Neuronal stem cell (in vitro differentiated cells): ENCODE results near the gene GTF2H3.

ENCODE experiments used
- DNase-seq: peaks from one replicate; pipeline ENCODE4 v3.0.0-alpha.2; 2013; ENCODE audit warnings: low spot score
- H2AFZ ChIP-seq: one replicate; pipeline ENCODE4 v1.6.1; 2013; ENCODE audit warnings: mild to moderate bottlenecking, low read length, inconsistent platforms
- H2AK5ac ChIP-seq: 2 replicates; pipeline ENCODE4 v1.6.1; 2013; ENCODE audit warnings: low read depth, mild to moderate bottlenecking, inconsistent platforms, low read length, moderate library complexity, mixed read lengths
- H2BK120ac ChIP-seq: 2 replicates; pipeline ENCODE4 v1.6.1; 2013; ENCODE audit warnings: low read depth, mild to moderate bottlenecking, inconsistent platforms, low read length, moderate library complexity, mixed read lengths
- H2BK12ac ChIP-seq: one replicate; pipeline ENCODE4 v1.6.1; 2013; ENCODE audit warnings: low read length, inconsistent platforms
- H2BK15ac ChIP-seq: 2 replicates; pipeline ENCODE4 v1.6.1; 2013; ENCODE audit warnings: mild to moderate bottlenecking, low read length, inconsistent platforms, mixed read lengths
- H2BK5ac ChIP-seq: one replicate; pipeline ENCODE4 v1.6.1; 2013; ENCODE audit warnings: inconsistent platforms, mild to moderate bottlenecking, low read length, moderate library complexity
- H3K14ac ChIP-seq: one replicate; pipeline ENCODE4 v1.6.1; 2013; ENCODE audit warnings: low read length, inconsistent platforms
- H3K18ac ChIP-seq: 2 replicates; pipeline ENCODE4 v1.6.1; 2013; ENCODE audit warnings: low read length, inconsistent platforms
- H3K23ac ChIP-seq: 2 replicates; pipeline ENCODE4 v1.6.1; 2013; ENCODE audit warnings: low read depth, mild to moderate bottlenecking, mixed read lengths, low read length, inconsistent platforms; ENCODE audit not compliant: poor library complexity
- H3K27ac ChIP-seq: replicated peaks from 3 replicates; pipeline ENCODE4 v1.5.1; 2013; ENCODE audit warnings: low read length, inconsistent platforms
- H3K27me3 ChIP-seq, 3 experiments: 2 replicates each; pipeline ENCODE4 v1.6.1; 2013; ENCODE audit warnings: low read length in 3 of 3, mild to moderate bottlenecking in 2 of 3, inconsistent platforms in 1 of 3, low read depth in 1 of 3, mixed read lengths in 1 of 3, moderate library complexity in 1 of 3; ENCODE audit not compliant: control insufficient read depth in 3 of 3, insufficient read depth in 3 of 3
- H3K36me3 ChIP-seq, 2 donors: replicated peaks in 1 of 2; 2 replicates each; pipeline ENCODE4 v1.6.1; 2013; ENCODE audit warnings: low read length in 2 of 2; ENCODE audit not compliant: control insufficient read depth in 2 of 2, insufficient read depth in 2 of 2
- H3K4ac ChIP-seq: 2 replicates; pipeline ENCODE4 v1.6.1; 2013; ENCODE audit warnings: inconsistent platforms, mild to moderate bottlenecking, low read length, moderate library complexity
- H3K4me1 ChIP-seq, 2 donors: 1 replicate in 1 of 2; 2 replicates in 1 of 2; pipeline ENCODE4 v1.6.1; 2013; ENCODE audit warnings: low read length in 2 of 2, low read depth in 1 of 2; ENCODE audit not compliant: control insufficient read depth in 2 of 2, insufficient read depth in 1 of 2
- H3K4me2 ChIP-seq: one replicate; pipeline ENCODE4 v1.6.1; 2013; ENCODE audit warnings: mild to moderate bottlenecking, low read length, inconsistent platforms; ENCODE audit not compliant: insufficient read depth, poor library complexity, severe bottlenecking
- H3K4me3 ChIP-seq, 2 donors: 2 replicates each; pipeline ENCODE4 v1.5.1; 2013; ENCODE audit warnings: low read length in 2 of 2, mild to moderate bottlenecking in 2 of 2, inconsistent platforms in 1 of 2, moderate library complexity in 1 of 2
- H3K79me1 ChIP-seq: one replicate; pipeline ENCODE4 v1.6.1; 2013; ENCODE audit warnings: low read depth, mild to moderate bottlenecking, inconsistent platforms, low read length, moderate library complexity
- H3K9ac ChIP-seq: one replicate; pipeline ENCODE4 v1.6.1; 2013; ENCODE audit warnings: mild to moderate bottlenecking, low read depth, low read length, inconsistent platforms; ENCODE audit not compliant: poor library complexity
- H3K9me3 ChIP-seq, 2 donors: replicated peaks in 1 of 2; 2 replicates each; pipeline versions ENCODE3 to v1.6.1; 2013; ENCODE audit warnings: low read length in 2 of 2, mild to moderate bottlenecking in 2 of 2, inconsistent platforms in 1 of 2, low read depth in 1 of 2, mixed read lengths in 1 of 2, moderate library complexity in 1 of 2; ENCODE audit not compliant: control insufficient read depth in 2 of 2, insufficient read depth in 1 of 2
- H4K8ac ChIP-seq: one replicate; pipeline ENCODE4 v1.6.1; 2013; ENCODE audit warnings: low read depth, mild to moderate bottlenecking, inconsistent platforms, low read length, moderate library complexity
- H4K91ac ChIP-seq: one replicate; pipeline ENCODE4 v1.6.1; 2013; ENCODE audit warnings: low read length, low read depth, mild to moderate bottlenecking, inconsistent platforms; ENCODE audit not compliant: poor library complexity
- WGBS, 2 donors: extraction: QIAGEN DNeasy Blood & Tissue Kit; methylation state at CpG; one replicate each; pipeline ENCODE4 v1.1.7; 2013; ENCODE audit warnings: missing lambda C conversion rate in 2 of 2, mixed read lengths in 1 of 2; ENCODE audit not compliant: insufficient read length in 2 of 2, insufficient replicate concordance in 1 of 2; ENCODE audit errors: extremely low coverage in 2 of 2; 5-methylcytosine and 5-hydroxymethylcytosine counted together

Gene GTF2H3

DNA sequence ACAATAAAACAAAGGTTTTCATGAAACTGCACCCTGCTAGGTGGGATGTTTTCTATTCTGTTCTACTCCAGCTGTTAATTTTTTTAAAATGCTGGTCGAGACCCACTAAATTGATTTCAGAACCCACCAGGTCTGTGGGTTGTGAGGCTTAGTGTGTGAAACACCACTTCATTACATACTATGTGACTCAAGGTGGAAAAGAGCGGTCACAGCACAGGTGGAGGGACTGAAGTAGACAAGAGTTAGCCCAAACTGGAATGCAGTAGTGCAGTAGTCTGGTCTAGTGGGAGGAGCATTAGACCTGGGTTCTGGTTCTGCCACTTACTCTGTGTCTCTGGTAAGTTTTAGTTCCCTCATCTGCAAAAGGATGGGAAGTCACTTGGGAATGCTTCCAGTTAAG is 19.5 kb upstream of the GTF2H3 start:
- no peaks in the 10 kb centered on the region for H3K4me1 ChIP-seq
- H3K18ac ChIP-seq: no peak overlapping the region
- H3K23ac ChIP-seq: no peak overlapping the region
- no peak overlapping the region for H4K8ac ChIP-seq
- no peaks in the 10 kb centered on the region for H3K9me3 ChIP-seq
- DNase-seq: no peak
- no peak overlapping the region for H2BK12ac ChIP-seq
- no peak overlapping the region for H3K4me3 ChIP-seq
- no peaks in the 10 kb centered on the region for H3K79me1 ChIP-seq
- H2BK120ac ChIP-seq: no peak overlapping the region
- WGBS, 2 donors: no CpG with 5 or more reads among the region's 2 CpGs
- no peak overlapping the region for H3K4me2 ChIP-seq
- no peak overlapping the region for H3K27ac ChIP-seq
- H2AK5ac ChIP-seq: no peak overlapping the region
- no peak overlapping the region for H4K91ac ChIP-seq
- no peaks in the 10 kb centered on the region for H3K27me3 ChIP-seq
- peaks cover 59 to 95% of the 10 kb centered on the region in 2 donors for H3K36me3 ChIP-seq
- no peak overlapping the region for H3K4ac ChIP-seq
- H3K14ac ChIP-seq: no peak overlapping the region
- no peak overlapping the region for H3K9ac ChIP-seq
- H2BK5ac ChIP-seq: no peak overlapping the region
- H2BK15ac ChIP-seq: no peak overlapping the region
- no peak overlapping the region for H2AFZ ChIP-seq

DNA sequence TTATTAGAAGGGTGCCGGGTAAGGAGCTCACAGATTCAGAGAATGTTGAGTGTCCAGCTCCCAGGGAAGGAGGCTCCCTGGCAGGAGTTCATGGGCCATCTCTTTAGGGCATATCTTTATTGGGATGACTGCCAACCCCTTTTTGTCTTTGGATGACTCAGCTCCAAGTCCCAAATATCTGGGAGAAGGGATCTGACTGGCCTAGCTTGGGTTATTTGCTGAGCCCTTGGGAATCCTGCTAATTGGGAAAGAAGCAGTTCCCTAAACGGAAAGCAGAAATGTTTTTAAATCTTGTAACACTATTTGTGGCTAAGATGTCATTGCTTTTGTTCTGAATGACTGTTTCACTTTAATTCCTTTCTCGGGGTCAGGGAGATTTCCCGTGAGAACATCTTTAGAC is 19.1 kb upstream of the GTF2H3 start:
- H2BK5ac ChIP-seq: no peak overlapping the region
- WGBS, 2 donors: no CpG with 5 or more reads among the region's 4 CpGs
- H3K36me3 ChIP-seq: peaks cover 56 to 95% of the 10 kb centered on the region in 2 donors

DNA sequence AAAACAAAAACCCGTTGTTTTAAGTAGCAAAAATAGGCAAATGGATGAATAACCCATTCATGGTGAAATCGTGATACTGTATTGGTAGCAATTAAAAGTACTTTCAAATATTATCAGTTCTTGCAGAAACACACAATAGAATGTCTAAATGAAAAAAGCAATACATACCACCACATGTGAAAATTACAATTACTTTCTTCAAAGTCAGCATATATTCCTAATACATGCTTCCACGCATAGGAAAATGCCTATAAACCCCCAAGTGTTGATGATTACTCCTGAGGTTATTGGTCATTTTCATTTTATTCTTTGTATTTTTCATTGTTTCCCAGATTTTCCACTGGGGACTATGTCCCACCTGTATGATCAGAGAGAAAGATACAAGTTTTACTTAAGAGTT is 16.5 kb upstream of the GTF2H3 start:
- Histone ChIP-seq H2AK5ac (no peak overlapping the region), H2BK5ac (no peak overlapping the region), H2BK15ac (no peak overlapping the region), H4K8ac (no peak overlapping the region), H3K36me3 (peaks cover 53 to 96% of the 10 kb centered on the region in 2 donors), H3K4ac (no peak overlapping the region), H4K91ac (no peak overlapping the region), H3K27ac (no peak overlapping the region), H3K4me3 (no peak overlapping the region), H3K27me3 (no peaks in the 10 kb centered on the region), H3K4me2 (no peak overlapping the region), H3K79me1 (no peaks in the 10 kb centered on the region), H3K9me3 (no peaks in the 10 kb centered on the region), H3K14ac (no peak overlapping the region), H3K4me1 (no peaks in the 10 kb centered on the region), H2BK120ac (no peak overlapping the region), H2BK12ac (no peak overlapping the region), H2AFZ (no peak overlapping the region), H3K18ac (no peak overlapping the region), H3K23ac (no peak overlapping the region), H3K9ac (no peak overlapping the region)
- no CpG with 5 or more reads among the region's 3 CpGs for WGBS, 2 donors
- DNase-seq: no peak

More for the DNA sequence above, 19.1 kb upstream of the GTF2H3 start:
- Histone ChIP-seq H3K4me2 (no peak overlapping the region), H4K91ac (no peak overlapping the region), H2BK12ac (no peak overlapping the region), H2BK15ac (no peak overlapping the region), H3K4ac (no peak overlapping the region), H3K27ac (no peak overlapping the region), H3K4me1 (no peaks in the 10 kb centered on the region), H2AFZ (no peak overlapping the region), H3K79me1 (no peaks in the 10 kb centered on the region), H3K4me3 (no peak overlapping the region), H3K14ac (no peak overlapping the region), H4K8ac (no peak overlapping the region), H3K23ac (no peak overlapping the region), H3K9ac (no peak overlapping the region), H2AK5ac (no peak overlapping the region), H3K18ac (no peak overlapping the region), H3K9me3 (no peaks in the 10 kb centered on the region), H2BK120ac (no peak overlapping the region), H3K27me3 (no peaks in the 10 kb centered on the region)
- DNase-seq: no peak

DNA sequence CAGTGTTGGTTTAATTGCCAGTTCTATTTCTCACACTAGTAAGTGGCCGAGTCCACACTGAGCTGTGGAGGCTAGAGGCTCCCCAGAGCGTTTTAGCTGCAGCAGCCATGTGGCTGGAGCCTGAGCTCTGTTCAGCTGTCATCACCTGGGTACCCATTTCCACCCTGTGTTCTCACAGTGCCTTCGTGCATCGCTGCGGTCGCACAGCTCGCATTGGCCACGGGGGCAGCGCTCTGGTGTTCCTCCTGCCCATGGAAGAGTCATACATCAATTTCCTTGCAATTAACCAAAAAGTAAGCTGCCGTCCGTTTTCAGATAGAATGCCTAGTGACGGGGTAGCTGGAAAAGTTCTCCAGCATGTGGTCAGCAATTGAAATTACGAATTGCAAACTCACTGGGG is 16.0 kb upstream of the GTF2H3 start:
- Histone ChIP-seq H2AK5ac (no peak overlapping the region), H2AFZ (no peak overlapping the region), H3K36me3 (peaks cover 52 to 96% of the 10 kb centered on the region in 2 donors), H3K27ac (no peak overlapping the region), H3K14ac (no peak overlapping the region), H2BK120ac (no peak overlapping the region), H2BK12ac (no peak overlapping the region), H3K79me1 (no peaks in the 10 kb centered on the region), H2BK5ac (no peak overlapping the region), H2BK15ac (no peak overlapping the region), H3K23ac (no peak overlapping the region), H3K18ac (no peak overlapping the region), H3K4me3 (no peak overlapping the region), H3K27me3 (no peaks in the 10 kb centered on the region), H3K4me1 (no peaks in the 10 kb centered on the region), H4K91ac (no peak overlapping the region), H3K9ac (no peak overlapping the region), H3K4me2 (no peak overlapping the region), H3K9me3 (no peaks in the 10 kb centered on the region), H3K4ac (no peak overlapping the region), H4K8ac (no peak overlapping the region)
- WGBS, 2 donors: no CpG with 5 or more reads among the region's 13 CpGs
- no peak for DNase-seq
